HG03064 (cell line): ENCODE measurements around the gene ST6GALNAC5.

ENCODE experiments used
- ATAC-seq: cut with Tn5 transposase; IDR thresholded peaks from one replicate; pipeline ENCODE4 v1.9.1; 2021; ENCODE audit warnings: low read depth; ENCODE audit not compliant: unreplicated experiment

ST6GALNAC5 gene

DNA sequence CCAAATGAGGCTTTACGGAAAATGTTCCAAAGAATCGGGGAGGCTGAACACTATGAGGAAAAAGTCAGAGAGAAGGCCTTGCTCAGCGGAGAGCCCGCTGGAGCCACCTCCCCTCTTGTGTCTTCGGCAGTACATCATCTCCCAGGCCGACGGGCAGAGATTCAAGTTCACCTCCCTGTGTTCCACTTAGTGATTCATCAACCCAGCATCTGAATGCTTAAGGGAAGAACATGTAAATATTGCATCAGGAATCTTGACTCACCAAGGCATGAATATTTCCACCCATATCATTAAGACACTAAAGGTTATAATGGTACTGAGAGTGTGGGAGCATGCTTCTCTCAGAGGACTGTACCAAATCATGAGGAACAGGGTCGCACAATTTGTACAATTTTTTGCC lies 172.5 kb downstream of the ST6GALNAC5 start:
- ATAC-seq, result no peak

DNA sequence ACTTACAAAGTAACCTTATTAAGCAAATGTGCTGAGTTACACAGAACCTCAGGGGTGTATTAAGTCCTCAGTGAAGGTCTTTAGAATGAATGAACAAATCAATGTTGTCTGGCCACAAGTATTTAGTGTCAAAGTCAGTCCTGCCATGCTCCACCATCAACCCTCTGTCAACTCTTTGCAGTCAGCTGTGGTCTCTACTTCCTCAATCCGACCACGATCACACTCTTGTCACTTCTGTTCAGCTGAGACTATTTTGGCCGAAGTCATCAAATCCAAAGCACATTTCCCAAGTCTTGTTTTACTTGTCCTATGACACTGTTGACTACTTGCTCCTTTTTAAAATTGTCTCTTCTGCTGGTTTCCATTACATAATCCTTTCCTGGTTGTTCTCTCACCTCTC lies 173.5 kb downstream of the ST6GALNAC5 start:
- no peak for ATAC-seq

DNA sequence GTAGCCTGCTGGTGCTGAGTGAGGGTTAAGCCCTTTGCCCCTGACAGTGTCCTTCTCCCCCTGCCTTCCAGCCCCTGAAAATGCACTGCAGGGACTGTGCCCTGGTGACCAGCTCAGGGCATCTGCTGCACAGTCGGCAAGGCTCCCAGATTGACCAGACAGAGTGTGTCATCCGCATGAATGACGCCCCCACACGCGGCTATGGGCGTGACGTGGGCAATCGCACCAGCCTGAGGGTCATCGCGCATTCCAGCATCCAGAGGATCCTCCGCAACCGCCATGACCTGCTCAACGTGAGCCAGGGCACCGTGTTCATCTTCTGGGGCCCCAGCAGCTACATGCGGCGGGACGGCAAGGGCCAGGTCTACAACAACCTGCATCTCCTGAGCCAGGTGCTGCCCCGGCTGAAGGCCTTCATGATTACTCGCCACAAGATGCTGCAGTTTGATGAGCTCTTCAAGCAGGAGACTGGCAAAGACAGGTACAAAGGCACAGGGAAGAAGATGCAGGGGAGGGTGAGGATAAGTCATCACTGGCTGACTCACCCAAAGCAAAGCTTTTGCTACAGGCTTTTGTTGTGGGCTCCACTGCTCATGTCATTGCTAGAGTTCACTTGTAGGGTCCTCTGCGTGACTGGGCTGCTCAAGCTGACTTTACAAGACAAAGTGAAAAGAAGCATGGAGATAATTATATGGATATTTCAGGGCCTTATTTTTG lies 177.0 kb downstream of the ST6GALNAC5 start:
- no peak for ATAC-seq

- ATAC-seq, result no peak
Measured at GRCh38 chr1:77047575-77047974, 180.3 kb downstream of the ST6GALNAC5 start.

DNA sequence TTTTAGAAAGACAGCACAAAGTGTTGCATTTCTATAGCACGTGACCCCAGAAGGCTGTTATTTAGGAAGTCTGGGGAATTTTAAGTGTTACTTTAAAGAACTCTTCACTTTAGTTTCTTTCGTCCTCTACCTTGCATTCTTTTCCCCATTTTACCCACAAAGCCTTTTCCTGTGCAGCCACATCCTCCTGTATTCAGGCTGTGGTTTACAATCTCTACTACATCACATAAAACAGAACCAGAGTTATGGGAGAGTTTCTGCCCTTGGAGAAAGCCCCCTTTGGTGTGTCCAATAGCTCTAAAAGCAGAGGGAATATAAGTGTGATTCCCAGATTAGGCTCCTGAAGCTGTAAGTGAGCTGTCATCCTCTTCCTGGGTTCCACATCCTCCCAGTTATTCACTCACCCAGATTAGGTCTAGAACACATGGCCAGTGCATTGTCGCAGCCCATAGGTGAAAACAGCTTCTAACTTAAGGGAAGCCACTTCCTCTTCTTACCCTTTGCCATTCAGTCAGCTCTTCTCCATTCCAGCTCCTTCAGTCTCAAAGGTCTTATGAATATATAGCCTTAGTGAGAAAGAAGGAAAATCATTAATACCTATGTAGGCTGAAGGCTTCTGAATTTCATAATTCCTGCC lies 180.8 kb downstream of the ST6GALNAC5 start:
- no peak for ATAC-seq

DNA sequence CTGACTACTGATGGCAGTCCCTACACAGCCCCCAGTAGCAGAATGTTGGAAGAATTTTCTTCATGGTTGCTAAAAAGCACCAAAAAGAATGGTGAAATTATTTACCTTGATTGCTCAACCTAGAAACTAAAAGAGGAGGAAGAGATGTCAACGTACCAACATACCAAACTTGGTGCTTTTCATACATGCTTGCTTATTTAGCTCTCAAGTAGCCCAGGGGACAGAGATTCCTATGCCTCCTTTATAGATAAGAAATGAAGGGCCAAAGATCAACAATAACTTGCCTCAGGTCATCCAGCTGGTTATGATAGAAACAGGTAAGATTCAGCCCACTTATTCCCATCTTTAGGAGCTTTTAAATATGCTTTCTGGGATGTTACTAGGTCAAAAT lies 181.3 kb downstream of the ST6GALNAC5 start:
- no peak for ATAC-seq

GRCh38 chr1:77051425-77051824 lies 184.1 kb downstream of the ST6GALNAC5 start:
- ATAC-seq, result no peak

DNA sequence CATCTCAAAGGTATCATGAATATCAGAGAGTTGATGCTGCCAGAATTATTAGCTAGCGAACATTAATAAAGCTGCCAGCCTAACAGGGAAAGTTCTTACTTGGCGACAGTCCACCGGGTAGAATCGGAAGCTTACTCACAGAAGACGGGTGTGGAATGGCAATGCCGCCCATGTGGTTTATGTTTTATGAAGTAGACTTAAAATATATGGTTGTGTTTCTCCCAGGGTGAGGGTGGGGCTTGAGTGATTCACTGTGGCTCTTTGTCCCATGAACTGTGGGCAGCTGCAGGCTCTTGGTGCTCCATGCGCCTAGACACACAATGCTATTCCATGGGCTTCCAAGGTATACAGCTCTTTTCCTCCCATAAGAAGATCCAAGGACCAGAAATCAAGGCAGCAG lies 189.2 kb downstream of the ST6GALNAC5 start:
- ATAC-seq, result no peak

DNA sequence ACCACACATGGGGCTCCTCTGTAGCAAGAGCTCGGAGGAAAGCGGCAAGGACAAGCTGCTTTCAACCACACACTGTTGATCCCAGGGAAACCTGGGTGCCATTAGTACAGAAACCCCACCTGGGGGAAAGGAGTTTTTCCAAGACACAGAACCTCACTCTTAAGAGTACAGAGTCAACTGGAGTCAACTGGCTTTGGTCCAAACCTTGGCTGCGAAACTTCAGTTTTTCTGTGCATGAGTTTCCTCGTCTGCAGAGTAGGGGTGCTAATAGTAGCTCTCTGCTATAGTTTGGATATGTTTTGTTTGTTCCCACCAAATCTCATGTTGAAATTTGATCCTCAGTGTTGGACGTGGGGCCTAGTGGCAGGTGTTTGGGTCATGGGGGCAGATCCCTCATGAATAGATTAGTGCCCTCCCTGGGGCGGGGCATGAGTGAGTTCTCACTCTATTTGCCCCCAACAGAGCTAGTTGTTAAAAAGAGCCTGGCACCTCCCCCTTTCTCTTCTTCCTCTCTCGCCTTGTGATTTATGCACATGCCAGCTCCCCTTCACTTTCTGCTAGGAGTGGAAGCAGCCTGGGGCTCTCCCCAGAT lies 190.8 kb downstream of the ST6GALNAC5 start:
- no peak for ATAC-seq

DNA sequence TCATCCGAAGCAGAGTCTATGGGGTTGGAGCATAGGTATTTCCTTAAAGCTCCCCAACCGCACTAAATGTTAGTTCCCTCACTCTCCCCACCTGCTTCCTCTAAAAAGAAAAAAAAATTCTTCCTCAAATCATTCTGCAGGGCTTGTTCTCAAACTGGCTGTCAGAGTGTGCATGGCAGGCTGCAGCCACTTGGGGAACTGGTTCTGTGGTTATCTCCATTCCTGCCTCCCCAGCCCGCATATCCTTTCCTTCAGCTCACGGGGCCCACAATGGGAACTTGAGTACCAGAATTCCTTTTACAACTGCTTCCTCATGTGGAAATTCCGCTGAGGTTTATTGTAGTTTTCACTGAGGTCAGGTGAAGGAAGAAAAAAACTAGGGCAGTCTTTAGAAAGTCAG lies 192.7 kb downstream of the ST6GALNAC5 start:
- ATAC-seq, result no peak

GRCh38 chr1:77061162-77061561 lies 193.9 kb downstream of the ST6GALNAC5 start:
- no peak for ATAC-seq

DNA sequence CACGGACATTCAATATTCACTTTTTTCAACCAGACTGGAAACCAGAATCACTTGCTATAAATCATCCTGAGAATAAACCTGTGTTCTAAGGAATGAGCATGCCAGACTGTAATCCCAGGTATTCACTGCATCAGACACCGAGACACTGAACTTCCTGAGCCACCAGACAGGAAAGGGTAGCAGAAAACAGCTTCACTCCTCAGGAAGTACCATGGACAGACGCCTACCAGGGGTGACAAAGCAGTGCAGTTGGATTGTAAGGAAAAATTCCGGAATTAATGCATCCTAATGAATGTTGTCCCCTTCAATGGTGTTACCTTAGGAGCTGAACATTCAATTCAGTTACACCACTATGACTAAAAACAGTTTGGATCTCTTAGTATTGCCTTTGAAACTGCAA lies 195.8 kb downstream of the ST6GALNAC5 start:
- ATAC-seq, result no peak

- ATAC-seq, result no peak
Measured at GRCh38 chr1:77064246-77064645, 197.0 kb downstream of the ST6GALNAC5 start.

DNA sequence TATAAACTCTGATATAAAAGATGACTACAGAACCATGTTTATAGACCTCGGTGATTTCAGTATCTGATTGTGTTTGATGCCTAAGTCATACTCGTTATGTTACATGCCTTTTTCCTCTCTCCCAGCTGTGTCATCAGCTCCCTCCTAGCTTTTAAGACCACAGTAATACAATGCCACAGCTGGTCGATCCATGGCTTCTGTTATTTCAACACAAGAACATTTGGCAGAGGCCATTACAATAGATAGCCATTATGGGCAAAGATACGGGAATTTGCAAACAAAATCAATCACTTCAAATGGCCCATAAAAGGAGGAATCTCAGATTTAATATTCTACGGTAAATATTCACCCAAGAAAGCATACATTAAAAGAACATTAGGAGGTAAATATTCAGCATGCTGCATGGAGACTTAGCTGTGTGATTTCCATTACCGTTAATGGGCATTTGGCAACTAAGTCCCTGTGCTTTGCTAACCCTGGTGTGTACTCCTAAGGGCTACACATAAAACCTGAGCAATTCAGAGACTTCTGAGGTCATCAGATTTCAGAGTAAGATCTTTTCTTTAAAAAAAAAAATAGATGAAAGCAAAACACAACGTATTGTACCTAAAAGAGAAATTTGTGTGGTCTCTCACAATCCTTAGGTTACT lies 198.5 kb downstream of the ST6GALNAC5 start:
- ATAC-seq, result no peak

DNA sequence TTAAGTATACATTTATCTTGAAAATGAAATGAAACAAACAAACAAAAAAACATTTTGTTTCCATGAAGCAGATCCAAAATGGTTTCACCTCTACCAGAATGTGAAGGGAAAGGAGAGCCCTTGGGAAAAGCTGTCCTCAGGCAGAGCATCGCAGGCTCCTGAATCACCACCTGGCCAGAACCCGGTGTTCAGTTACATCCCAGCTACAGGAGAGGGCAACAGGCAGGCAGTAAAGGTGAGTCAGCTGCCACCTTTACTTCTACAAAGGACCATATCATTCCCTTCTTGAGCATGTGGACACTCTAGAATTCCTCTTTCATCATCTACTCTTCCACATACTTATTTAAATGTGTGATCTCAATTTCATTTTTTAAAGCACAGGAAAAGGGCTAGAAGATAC lies 200.7 kb downstream of the ST6GALNAC5 start:
- no peak for ATAC-seq

GRCh38 chr1:77076759-77077158 lies 209.5 kb downstream of the ST6GALNAC5 start:
- ATAC-seq, result no peak

DNA sequence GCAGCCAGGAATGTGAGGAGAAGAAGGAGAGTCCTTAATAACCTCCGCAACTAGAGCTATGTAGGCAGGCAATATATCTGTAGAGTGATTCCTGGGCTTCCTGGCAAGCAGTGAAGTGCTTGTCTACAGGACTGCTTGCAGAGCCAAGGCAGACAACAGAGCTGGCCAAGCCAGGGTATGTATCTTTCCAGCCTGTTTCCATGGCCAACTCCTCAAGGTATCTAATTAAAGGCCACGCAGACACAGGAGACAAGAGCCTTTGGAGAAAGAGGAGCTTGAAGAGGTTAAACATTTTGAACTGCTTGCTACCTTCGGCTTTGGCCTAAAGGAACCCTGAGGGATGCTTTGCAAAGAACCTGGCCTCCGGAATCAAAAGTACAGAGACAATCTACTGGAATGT lies 214.6 kb downstream of the ST6GALNAC5 start:
- ATAC-seq, result no peak

DNA sequence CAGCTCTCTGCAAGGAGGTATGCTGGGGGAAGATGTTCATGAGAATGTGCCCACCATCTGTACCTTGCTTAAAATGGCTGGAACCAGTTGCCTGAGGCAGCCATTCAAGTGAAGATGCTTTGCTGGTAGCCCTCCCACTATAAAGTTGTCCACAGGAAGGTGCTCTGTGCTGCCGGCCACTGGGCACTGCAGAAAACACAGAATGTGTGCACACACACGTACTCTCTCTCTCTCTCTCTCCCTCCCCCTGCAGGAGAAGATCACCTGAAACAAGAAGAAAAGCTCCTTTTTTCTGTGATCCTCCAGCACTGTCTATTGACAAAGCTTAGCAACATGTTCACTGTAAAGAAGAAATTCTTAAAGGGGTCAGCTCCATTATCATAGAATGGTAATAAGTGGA lies 217.2 kb downstream of the ST6GALNAC5 start:
- ATAC-seq, result no peak

- ATAC-seq, result no peak
Measured at GRCh38 chr1:77085109-77085508, 217.8 kb downstream of the ST6GALNAC5 start.

DNA sequence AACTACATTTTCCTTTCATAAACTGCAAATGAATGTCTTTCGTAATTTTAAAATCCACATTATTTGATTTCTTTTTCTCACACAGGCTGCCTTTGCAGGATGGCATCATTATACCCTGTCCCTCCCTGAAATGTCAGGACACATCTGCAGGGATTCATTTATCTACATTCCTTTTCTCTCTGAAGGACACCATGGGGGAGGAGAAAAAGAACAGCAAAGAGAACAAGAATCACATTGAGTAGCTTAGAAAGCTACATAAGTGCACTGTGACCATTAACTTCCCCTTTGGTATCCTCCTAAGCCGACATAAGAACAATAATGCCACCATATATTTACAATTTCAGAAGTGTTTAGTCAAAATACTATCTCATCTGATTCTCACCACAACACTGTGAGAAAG lies 222.5 kb downstream of the ST6GALNAC5 start:
- ATAC-seq, result no peak

DNA sequence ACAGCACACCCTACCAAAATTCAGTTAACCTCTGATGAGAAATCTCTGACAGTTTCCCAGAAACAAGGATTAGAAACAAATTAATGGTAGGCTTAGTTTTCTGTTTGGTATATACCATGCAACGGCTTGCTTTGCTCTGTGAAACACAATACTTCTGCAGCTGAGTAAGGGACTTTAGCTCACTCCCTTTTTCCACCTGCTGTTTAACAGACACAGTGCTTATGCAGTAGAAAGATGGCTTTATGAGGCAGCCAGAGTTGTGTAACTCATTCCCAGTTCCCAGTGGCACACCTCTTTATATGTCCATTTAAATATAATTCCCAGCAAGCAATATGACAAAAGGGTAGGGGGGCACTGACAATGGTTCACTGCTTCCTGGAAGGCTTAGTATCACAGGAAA lies 228.0 kb downstream of the ST6GALNAC5 start:
- no peak for ATAC-seq
